Stimulated activated CD4-positive, alpha-beta T cell treated with anti-CD3 and anti-CD28 coated beads, Interleukin-2, amount 100 ng/mL, for 48 hours (primary cell): ENCODE data around the gene EHBP1.

Experiments used
- DNase-seq, 2 donors: peaks; one replicate each; pipeline ENCODE4 v3.0.0-alpha.2; 2020

EHBP1 gene

DNA sequence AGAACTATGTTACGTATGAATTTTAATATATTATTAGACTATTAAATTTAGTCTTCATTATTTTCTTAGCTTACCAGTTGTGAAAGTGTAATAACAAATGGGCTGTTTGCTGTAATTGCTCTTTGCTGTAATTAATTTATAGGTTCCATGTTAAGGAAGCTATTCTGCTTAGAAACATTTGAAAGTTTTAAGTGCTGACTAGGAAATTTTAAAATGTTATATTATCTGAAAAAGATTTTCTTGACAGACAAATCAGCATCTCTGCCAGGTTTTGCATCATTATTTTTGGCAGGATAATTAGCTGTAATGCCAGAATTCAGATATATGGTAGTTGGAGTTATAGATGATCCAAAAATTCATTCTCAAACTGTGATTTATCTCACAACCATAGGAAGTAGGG lies 387.3 kb downstream of the EHBP1 start:
- no peak for DNase-seq

GRCh38 chr2:63093502-63093901 lies 388.0 kb downstream of the EHBP1 start:
- DNase-seq, result no peak
